Stimulated activated CD4-positive, alpha-beta T cell treated with anti-CD3 and anti-CD28 coated beads, TNF-alpha, amount 100 ng/mL, for 24 hours (primary cell): ENCODE data around the gene C14orf132.
"Not testable (repeated sequence)": the region's sequence is repeated elsewhere in the genome, so short reads cannot be mapped to it uniquely, and the experiment has no call there.

ENCODE experiments used
- DNase-seq, 3 experiments: peaks; one replicate each; pipeline ENCODE4 v3.0.0-alpha.2; 2020; ENCODE audit warnings: low read depth in 3 of 3

Gene C14orf132

DNA sequence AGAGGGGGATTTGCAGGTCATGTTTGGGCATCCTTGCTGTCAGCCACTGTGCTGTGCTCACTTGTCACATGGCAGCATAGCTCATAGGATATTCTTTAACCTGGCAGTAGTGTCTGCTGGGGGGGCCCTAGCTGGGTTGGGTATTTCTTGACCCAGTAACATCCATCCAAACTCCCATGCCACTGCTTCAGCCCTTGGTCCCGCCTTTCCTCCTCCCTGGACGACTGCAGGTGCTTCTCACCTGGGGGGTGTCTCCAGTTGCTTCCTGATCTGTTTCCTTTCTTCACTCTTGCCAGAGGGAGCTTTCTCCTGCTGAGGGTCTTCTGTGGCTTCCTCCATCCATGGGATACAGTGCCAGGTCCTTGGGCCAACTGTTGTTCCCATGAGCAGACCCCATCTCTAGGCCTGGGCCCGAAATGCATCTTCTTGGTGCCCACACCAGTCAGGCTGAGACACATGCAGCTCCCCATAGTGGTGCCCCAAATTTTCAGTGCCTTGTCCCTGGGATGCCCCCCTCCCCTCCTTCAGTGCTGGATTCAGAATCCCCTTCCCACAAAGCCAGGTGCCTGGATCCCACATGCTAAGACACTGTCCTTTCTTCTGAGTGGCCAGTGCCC is 20.5 kb downstream of the C14orf132 start:
- DNase-seq: no peak

DNA sequence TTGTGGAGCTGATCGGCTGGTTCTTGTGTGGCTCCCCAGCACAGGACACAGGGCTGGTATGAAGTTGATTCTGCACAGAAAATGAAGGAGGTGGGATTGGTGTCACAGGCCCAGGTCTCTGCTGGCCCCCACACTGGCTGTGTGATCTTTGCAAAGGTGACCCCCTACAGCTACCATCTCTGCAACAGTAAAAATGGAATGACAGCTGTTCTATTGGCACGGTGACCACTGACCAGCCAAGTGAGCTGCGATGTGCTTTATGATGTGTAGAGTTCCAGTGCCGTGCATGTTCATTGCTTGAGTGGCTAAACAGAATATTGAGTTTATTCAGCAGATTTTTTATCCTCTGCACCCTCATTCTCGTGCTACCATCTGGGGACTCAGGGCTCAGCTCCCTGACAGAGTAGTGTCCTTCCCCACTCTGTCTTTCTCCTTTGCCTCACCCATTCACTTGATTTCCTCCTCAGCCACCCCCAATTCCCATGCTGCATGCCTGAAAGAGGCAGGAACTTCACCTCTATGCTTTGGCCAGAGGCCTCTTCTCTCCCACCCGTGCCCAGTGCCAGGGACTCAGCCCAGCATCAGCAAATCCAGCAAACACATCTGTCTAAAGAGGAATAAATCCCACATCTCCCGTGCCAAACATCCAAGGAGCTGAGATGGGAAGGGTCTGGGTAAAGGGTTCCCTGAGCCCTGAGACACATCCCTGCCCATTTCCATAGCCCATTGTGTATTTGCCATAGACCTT is 21.2 kb downstream of the C14orf132 start:
- no peak for DNase-seq

DNA sequence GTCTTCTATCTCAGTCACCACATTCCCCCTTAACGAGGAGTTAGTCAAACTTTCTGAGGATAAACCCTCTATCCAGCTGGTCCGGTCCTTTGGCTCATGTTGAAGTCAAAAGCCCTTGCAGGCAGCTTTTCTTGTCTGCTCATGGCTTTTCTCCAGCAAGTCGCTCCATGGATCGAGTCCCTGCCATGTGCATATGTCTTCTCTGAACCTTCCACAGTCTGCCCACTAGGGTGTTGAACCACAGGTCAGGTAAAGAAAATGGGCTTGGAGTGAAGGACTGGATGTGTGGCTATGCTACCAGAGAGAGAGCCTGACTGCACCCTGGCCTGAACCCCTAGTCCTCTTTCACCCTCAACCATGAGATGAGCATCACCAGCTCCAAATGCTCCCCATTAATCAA is 22.8 kb downstream of the C14orf132 start:
- DNase-seq: no peak

DNA sequence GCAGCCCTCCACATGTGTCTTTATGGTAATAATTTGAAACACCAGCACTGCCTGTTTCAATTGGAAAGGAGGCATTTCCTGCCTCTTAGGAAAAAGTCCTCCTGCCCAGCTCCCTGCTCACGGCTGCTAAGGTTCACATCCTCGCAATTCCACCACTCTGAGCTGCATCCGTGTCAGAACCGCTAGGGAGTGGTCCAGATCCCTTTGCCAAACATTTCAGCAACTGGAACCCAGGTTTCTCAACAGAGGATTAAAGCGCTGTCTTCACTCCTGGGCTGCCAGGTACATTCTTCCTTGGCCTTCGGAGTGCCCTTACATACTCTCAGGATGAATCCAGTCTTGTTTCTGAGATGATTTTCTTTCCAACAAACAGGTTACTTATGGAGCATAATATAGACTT is 23.3 kb downstream of the C14orf132 start:
- no peak for DNase-seq

DNA sequence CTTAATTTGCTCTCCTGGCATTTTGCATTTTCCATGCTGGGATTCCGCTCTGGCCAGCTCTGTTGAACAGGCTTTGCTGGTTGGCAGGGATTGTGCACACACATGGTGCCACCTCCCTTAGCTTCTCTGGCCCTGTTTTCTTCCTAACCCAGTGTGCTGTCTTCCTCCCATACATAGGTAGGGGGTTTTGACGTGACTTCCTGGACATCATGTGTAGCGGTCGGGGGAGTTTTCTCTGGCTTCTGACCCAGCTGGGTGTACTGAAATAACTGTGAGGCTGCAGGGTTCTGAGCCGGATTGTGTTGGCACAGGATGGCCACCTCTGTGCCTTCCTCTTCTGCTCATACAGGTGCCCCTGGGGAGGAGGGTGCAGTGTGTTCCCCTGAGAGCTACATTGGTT is 25.7 kb downstream of the C14orf132 start:
- no peak for DNase-seq

DNA sequence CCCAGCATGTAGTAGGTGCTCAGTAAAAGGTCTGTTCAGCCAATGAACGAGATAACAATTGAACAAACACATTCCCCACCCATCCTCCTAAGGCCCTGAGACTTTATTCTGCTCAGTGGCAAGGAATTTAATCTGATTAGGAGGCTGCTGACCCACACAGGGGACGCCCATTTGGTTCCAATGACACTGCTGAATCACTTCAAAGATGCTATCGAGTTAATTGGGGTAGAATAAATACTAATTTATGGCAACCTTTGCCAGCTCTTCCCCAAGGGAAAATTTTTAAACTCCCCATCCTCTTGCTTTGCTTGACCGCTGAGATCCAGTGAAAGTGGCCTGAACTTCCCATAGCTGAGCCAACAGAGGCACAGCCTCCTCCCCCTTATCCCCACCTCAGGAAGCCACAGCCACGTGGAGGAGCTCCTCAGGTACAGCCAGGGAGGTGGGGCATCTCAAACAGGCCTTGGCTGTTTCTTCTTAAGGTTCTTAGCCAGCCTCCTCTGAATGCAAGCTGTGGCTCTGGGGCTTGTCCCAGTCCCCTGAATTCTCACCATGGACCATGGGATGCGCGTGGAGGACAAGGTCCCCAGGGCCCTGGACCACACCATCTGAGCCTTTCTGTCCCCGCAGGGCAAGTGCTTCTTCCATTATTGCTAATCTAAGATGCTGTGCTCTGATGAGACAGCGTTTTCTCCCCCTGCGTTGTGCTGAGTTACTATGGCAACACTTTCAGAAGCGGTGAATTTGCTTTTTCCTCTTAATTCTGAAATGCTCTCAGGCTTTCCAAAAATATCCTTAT is 26.7 kb downstream of the C14orf132 start:
- DNase-seq: no peak

DNA sequence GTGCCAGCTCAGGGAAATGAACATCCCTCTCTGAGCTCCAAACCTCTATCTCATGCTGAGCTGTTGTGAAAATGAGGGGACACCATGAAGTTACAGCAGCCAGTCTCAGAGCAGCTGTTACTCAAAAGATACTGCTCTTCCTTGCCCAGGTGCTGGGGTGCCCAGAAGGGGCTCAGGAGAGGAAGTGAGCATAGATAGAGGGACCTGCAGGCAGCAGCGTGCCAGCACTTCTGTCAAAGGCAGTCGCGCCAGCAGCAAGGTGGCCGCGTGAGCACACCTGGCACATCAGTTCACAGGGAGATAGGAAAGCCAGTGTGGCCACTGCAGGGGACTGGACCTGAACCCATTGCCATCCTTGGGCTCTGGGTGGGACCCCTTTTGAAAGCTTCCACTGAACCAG is 27.8 kb downstream of the C14orf132 start:
- DNase-seq: no peak

DNA sequence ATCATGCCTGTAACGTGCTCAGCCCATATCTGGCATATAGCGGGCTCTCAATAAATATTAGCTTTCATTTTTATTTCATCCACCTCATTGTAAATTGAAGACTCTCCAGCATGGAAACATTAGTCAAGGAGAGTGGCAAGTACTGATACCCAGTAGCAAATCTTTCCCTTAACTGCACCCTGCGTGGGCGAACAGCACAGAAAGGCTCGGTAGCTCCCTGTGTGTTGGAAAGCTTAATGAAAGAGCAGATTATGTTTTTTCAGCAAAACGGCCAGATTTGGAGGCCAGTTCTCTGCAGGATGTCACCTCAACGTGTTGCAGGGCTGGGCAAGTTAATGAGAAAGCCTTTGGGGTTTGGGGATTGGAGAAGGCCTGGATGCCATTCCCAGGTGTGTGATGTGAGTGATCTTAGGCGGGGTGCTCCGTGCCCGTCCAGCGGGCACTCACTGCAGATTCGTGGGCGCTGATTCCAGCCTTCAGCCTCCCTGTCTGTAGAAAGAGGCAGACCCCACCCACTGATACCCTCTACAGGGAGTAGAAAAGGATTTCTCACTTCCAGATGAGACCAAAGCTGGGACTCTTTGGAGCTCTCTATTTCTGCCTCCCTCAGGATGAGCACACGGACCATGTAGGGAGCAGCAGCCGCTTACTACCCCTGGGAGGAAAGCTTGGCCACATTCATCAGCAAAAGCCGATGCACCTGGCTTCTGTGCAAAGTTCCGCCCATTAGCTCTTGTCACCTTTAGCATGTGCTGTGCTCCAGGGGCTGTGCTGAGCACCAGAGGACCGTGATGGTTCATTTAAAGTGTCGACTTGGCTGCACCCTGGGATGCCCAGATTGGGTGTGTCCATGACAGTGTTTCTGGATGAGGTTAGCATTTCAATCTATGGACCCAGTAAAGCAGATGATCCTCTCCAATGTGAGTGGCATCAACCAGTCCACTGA is 29.1 kb downstream of the C14orf132 start:
- no peak for DNase-seq

DNA sequence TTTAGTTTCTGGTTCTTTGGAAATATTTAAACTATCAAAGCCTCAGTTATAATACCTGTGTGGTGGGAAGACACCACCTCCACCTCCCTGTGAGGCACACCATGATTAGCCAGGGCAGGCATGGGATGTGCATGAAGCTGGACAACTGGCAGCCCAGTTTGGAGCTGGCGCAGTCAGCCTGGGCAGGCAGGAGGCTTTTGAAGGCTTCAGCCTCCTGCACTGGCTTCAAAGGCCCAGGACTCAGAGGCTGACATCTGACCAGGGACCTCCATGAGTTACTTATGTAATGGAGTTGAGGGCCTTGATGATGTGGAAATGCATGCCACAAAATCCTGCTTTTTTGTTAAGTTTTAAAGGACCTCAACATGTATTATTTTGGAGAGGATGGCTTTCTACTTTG is 30.3 kb downstream of the C14orf132 start:
- no peak for DNase-seq

DNA sequence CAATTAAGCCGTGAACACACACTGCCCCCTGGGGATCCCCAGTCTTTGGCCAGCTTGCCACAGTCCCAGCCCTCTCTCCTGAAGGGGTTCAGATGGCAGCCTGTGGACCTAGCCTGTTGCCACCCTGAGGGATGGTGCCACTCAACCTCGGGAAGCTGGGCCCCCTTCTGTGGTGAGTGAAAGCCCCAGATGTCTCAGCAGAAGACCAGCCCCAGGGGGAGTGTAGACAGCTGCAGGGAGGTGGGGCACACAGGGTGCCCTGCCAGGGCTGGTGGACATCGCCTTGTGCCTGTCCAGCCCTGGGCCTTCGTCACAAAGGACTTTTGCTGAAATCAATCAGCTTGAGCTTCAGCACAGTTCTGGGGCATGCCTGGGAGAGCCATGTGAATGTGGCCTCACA is 32.4 kb downstream of the C14orf132 start:
- no peak for DNase-seq

DNA sequence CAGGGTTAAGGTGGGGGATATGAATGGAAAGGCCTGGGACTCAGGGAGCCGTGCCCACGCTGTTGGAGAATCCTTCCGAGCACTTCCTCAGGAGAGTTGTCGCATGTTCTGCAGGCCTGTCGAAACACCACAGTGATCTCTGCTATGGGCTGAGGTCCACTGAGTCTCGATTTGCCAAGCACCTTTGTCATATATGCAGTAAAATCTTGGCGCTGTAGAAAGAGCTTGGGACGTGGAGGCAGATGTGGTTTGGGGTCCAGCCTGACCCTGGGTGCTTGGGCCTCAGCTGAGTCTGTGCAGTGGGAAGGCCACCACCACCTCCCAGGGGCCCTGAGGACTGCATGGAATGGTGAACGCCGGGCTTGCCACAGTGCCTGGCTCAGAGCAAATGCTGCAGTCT is 32.9 kb downstream of the C14orf132 start:
- no peak for DNase-seq

DNA sequence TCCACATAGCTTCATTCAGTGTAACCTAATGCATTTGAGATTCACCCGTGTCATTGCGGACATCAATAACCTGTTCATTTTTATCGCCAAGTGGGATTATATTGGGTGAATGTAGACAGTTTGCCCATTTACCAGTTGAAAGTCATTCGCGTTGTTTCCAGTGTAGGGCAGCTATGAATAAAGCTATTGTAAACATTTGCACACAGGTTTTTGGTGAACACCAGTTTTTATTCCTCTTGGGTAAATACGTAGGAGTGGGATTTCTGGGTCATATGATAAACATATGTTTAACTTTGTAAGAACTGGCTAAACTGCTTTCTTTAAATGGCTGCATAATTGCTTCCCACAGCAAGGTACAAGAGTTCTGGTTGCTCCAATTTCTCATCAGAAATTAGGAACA is 33.6 kb downstream of the C14orf132 start:
- DNase-seq: no peak

DNA sequence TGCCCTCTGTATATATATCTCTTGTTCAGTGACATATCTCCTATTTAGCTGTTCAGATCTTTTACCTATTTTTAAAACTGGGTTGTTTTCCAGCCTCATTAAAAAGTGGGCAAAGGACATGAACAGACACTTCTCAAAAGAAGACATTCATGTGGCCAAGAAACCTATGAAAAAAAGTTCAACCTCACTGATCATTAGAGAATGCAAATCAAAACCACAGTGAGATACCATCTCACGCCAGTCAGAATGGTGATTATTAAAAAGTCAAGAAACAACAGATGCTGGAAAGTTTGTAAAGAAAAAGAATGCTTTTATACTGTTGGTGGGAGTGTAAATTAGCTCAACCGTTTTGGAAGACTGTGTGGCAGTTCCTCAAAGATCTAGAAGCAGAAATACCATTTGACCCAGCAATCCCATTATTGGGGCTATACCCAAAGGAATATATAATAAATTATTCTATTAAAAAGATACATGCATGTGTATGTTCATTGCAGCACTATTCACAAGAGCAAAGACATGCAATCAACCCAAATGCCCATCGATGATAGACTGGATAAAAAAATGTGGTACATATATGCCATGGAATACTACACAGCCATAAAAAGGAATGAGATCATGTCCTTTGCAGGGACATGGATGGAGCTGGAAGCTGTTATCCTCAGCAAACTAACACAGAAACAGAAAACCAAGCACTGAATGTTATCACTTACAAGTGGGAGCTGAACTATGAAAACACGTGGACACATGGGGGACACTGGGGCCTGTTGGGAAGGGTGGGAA is 34.3 kb downstream of the C14orf132 start:
- DNase-seq: not testable (repeated sequence)

DNA sequence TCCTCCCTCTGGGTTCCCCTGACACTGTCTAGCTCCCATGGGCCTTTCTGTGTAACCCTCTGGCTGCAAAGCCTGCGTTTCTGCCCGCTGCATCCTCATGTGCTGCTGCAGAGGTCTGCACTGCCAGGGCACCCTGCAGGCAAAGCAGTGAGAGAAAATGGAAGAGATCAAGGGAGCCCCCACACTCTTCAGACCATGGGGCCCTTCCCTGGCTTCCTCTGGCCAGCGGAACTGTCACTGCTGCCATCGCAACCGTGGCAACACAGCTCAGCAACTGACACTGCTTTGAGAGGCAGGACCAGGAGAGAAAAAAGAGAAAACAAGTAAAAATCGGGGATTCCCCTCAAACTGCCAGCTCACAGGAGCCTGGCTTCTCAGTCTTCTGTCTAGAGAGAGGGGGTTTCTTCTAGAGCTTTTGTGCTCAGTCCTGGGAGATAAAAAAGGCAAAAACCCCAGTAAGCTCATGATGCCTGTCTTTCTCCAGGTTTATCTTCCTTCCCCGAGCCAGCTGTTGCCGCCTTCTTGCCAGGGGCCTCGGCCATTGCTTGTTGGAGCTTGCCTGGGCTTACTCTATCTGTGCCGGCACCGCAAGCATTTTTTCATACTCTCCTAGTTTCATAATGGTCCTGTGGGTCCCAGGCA is 38.9 kb downstream of the C14orf132 start:
- no peak for DNase-seq

DNA sequence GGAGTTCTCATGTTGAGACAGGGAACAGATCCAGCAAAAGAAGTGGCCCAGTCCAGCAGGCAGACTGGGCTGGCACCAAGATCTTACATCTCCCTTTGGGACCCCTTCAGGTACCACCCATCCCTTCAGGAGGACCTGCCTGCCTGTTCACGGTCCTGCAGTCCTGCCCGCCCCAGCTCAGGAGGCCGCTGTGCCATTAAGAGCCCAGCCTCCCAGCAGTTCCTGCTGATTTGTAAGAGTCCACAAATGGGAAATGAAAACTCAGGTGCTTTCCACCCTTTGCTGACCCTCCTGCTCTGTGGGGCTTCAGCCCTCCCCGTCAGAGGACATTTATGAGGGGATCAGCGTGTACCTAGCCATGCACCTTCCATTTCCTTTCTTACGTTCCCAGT is 39.5 kb downstream of the C14orf132 start:
- no peak for DNase-seq

DNA sequence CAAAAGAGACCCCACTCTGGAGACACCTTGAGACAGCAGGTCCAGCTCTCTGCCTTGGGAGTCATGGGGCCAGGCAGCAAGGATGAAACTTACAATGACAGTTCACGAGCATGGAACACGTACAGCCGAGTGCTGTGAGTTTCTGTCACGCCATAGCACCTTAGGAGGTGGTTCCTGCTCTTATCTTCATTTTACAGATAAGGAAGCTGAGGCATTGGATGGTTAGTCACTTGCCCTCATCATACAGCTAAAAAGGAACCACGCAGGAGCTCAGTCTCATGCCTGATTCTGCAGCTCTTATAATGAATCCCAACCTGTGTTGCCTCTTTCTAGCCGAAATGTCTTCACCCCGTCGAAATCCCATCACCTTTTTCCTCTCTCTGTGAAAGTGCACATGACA is 39.9 kb downstream of the C14orf132 start:
- DNase-seq: no peak

DNA sequence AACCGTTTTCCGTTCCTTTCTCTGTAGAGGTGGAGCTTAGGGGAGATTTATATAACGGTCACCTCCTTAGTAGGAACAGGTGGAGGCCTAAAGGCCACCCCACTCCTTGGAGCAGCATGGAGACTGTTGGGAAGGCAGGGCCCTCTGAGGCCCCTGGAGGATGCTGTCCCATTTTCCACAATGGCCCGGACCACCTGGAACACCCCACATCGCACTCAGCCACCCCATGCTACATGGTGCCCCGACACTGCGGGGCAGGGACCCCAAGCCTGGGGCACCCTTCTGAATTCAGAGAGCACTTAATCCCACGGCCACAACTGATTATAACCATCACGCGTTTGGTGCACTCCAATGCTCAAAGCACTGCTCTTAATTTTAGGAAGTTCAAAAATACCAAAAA is 41.4 kb downstream of the C14orf132 start:
- no peak for DNase-seq

DNA sequence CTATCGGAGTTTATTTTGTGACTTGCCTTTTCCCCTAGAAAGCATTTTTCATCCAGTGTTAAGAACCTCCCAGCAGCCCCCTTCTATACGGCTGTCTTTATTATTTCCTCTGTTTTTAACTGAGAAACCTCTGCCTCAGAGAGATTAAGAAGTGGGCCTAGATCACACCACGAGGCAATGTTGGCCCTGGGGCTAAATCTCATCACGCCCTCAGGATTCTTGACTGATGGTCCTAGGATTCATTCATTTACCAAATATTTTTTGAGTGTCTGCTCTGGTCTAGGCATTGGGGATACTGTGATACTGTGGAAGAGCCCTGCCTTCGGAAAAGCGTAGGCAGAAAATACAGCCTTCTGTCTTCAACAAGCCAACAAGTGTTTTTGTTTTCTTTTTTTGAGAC is 42.1 kb downstream of the C14orf132 start:
- DNase-seq: no peak

DNA sequence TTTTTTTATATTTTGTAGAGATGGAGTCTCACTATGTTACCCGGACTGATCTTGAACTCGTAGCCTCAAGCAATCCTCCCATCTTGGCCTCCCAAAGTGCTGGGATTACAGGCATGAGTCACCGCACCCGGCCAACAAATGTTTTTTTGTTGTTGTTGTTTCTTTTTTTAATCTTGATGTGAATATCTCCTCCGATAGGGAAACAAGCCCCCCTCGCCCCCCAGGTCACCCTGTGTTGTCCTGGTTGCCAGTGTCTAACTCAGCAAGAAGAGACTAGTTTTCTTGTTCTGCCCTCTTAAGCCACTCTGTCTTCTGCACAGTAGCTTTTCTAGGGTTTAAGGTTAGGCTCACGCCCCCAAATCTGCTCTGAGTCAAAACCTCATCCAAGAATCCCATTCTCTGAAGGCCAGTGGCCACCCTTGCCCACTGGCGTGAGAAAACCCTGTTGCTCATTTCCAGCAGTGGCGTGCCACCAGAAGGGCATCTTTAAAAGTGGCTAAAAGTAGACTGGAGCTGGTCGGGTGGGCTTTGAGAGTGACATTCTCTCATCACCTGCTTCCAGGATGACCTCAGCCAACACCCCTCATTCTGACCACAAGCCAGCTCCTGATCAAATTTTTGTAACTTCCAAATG is 42.7 kb downstream of the C14orf132 start:
- DNase-seq: no peak
